OCI-M2 (cell line): ENCODE measurements around the gene VPS4A.

Experiments
- DNase-seq: peaks from one replicate; lab custom pipeline; 2025; ENCODE audit not compliant: unreplicated experiment; lab: John Stamatoyannopoulos, UW

The VPS4A gene

GRCh38 chr16:69363281-69363717, 52.1 kb downstream of the VPS4A start:
- no peak for DNase-seq

GRCh38 chr16:69364088-69364487, 52.9 kb downstream of the VPS4A start:
- no peak for DNase-seq

DNA sequence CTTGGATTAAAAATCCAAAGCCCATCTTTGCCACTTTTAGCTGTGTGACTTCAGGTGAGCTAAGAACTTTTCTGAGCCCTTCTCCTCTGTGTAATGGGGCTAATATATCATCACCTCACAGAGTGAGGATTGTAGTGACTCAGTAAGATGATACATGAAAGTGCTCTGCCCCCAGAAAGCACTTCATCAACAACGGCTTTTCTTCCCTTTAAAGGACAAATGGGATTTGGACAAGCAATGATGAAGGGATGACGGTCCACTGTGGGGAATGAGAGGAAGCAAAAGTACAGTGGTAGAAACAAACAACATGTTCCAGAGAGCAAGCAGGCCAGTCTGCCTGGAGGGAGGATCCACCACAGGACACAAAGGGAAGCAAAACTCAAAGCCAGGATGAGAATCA, 54.8 kb downstream of the VPS4A start:
- DNase-seq = no peak

GRCh38 chr16:69366431-69366830, 55.3 kb downstream of the VPS4A start:
- DNase-seq = no peak

GRCh38 chr16:69367980-69368379, 56.8 kb downstream of the VPS4A start:
- DNase-seq = no peak

- DNase-seq = no peak
These were observed 57.7 kb downstream of the VPS4A start for GRCh38 chr16:69368866-69369265.

DNA sequence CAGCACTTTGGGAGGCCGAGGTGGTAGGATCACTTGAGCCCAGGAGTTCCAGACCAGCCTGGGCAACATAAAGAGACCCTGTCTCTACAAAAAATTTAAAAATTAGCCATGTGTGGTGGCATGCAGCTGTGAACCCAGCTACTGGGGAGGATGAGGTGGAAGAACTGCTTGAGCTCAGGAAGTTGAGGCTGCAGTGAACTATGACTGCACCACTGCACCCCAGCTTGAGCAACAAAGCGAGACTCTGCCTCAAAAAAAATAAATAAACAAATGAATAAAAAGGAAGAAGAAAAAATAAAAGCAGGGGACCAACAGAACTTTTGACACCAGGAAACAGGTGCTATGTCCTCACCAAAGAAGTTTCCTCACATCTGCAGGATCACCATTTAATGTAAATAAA, 60.4 kb downstream of the VPS4A start:
- DNase-seq = no peak

DNA sequence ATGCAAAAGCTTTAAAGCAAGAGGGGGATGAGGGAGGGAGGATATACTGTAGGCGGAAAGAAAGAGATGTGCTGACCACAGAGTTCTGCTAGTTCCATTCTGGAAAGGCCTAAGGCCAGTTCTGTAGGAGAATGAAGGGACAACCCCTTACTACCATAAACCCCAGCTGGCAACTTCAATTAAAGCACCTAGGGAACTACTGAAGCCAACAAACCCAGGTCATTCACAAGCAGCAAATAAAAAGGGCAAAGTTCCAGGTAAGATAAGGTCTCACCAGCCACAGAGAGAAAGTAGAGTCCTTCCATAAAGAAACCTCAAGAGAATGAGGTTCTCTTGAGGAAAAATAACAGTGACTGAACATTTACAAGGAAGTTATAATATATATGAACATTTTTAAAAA, 61.9 kb downstream of the VPS4A start:
- DNase-seq = no peak
